Astrocyte (in vitro differentiated cells and primary cell): ENCODE data around the gene KRTAP1-1. TPM values are rescaled to one million over a fixed set of nuclear protein-coding genes. Genes with fewer than 3 reads are reported as not detected.
"Not testable (repeated sequence)": the region's sequence is repeated elsewhere in the genome, so short reads cannot be mapped to it uniquely, and the experiment has no call there.

ENCODE experiments used
- DNase-seq: peaks from one replicate; pipeline ENCODE4 v3.0.0-alpha.2; 2010; ENCODE audit warnings: low read depth
- FAIRE-seq: peaks from 2 replicates; lab custom pipeline; 2011; peaks lifted over from hg19 to GRCh38; lab: Jason Lieb, UNC
- H2AFZ ChIP-seq: 2 replicates; pipeline ENCODE4 v1.6.0; 2012; ENCODE audit warnings: low read depth, low read length, inconsistent platforms
- H3K27ac ChIP-seq: 2 replicates; pipeline ENCODE4 v1.5.1; 2011; ENCODE audit warnings: low read depth, low read length, inconsistent platforms
- H3K27me3 ChIP-seq: 2 replicates; pipeline ENCODE4 v1.6.0; 2011; ENCODE audit warnings: low read length, inconsistent platforms; ENCODE audit not compliant: insufficient read depth
- H3K36me3 ChIP-seq: 2 replicates; pipeline ENCODE4 v1.5.1; 2011; ENCODE audit warnings: low read length, inconsistent platforms; ENCODE audit not compliant: insufficient read depth
- H3K4me1 ChIP-seq: 2 replicates; pipeline ENCODE4 v1.5.1; 2011; ENCODE audit warnings: low read length, inconsistent platforms; ENCODE audit not compliant: insufficient read depth
- H3K4me2 ChIP-seq: 2 replicates; pipeline ENCODE4 v1.6.0; 2012; ENCODE audit warnings: low read length, inconsistent platforms
- H3K4me3 ChIP-seq: 2 replicates; pipeline ENCODE4 v1.5.1; 2011; ENCODE audit warnings: low read depth, mild to moderate bottlenecking, low read length, inconsistent platforms; ENCODE audit not compliant: insufficient read depth
- H3K79me2 ChIP-seq: 2 replicates; pipeline ENCODE4 v1.6.0; 2012; ENCODE audit warnings: mild to moderate bottlenecking, low read length, inconsistent platforms; ENCODE audit not compliant: insufficient read depth
- H3K9ac ChIP-seq: 2 replicates; pipeline ENCODE4 v1.6.0; 2012; ENCODE audit warnings: mild to moderate bottlenecking, low read length, inconsistent platforms
- H3K9me3 ChIP-seq: 2 replicates; pipeline ENCODE4 v1.5.1; 2012; ENCODE audit warnings: low read depth, mild to moderate bottlenecking, low read length, inconsistent platforms; ENCODE audit not compliant: insufficient read depth
- H4K20me1 ChIP-seq: 2 replicates; pipeline ENCODE4 v1.6.0; 2012; ENCODE audit warnings: low read length, inconsistent platforms; ENCODE audit not compliant: insufficient read depth
- H3K27ac Mint-ChIP-seq: one replicate; pipeline ENCODE4 v1.8.0; 2021; ENCODE audit warnings: mild to moderate bottlenecking, mixed read lengths; ENCODE audit not compliant: unreplicated experiment
- H3K27me3 Mint-ChIP-seq: one replicate; pipeline ENCODE4 v1.8.0; 2021; ENCODE audit warnings: low read depth, mixed read lengths; ENCODE audit not compliant: unreplicated experiment
- H3K36me3 Mint-ChIP-seq: one replicate; pipeline ENCODE4 v1.8.0; 2021; ENCODE audit warnings: low read depth, mixed read lengths; ENCODE audit not compliant: unreplicated experiment
- H3K4me1 Mint-ChIP-seq: one replicate; pipeline ENCODE4 v1.8.0; 2021; ENCODE audit warnings: low read depth, mixed read lengths; ENCODE audit not compliant: unreplicated experiment
- H3K4me3 Mint-ChIP-seq: one replicate; pipeline ENCODE4 v1.8.0; 2021; ENCODE audit warnings: mild to moderate bottlenecking, moderate library complexity, mixed read lengths; ENCODE audit not compliant: unreplicated experiment
- H3K9me3 Mint-ChIP-seq: one replicate; pipeline ENCODE4 v1.8.0; 2021; ENCODE audit warnings: mild to moderate bottlenecking, mixed read lengths; ENCODE audit not compliant: unreplicated experiment
- EZH2 ChIP-seq: IDR thresholded peaks from 2 replicates; pipeline ENCODE4 v1.6.1; 2012; ENCODE audit warnings: mild to moderate bottlenecking, low read length, inconsistent platforms; ENCODE audit not compliant: insufficient read depth
- total RNA-seq: library from RNA; stranded (reverse); gene quantifications from 2 replicates; pipeline ENCODE4 v1.2.1, GENCODE V29; 2021
- TF ChIP-seq, protein P1 (sequence below): IDR thresholded peaks from 2 replicates; pipeline ENCODE4 v1.5.1; 2011; ENCODE audit warnings: low read depth, mild to moderate bottlenecking, inconsistent platforms, low read length, moderate library complexity; ENCODE audit not compliant: insufficient read depth

KRTAP1-1 gene
- total RNA-seq, 1 donor from 2014 or later, result not detected

DNA sequence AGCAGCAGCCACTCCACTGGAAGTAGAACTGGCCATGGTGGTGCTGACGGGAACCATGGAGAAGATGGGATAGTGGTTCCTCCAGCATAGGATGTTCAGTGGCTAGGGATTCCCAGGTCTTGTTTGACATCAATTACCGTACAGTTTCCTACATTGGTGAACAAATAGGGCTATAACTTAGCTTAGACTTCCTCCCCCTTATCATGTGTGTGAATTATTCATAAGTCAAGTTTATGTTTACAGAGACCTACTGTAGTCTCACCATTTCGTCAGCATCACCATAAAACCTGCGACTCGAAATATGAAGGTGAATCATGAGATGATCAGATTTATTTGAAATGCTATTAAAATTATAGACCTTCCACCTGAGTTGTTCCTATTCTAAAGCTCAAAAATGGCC lies 17.5 kb upstream of the KRTAP1-1 start:
- Mint-ChIP-seq H3K36me3 (no peaks in the 10 kb centered on the region), H3K27ac (peak overlapping the region; percentile 98), H3K4me3 (no peak overlapping the region), H3K9me3 (peaks cover 2% of the 10 kb centered on the region), H3K27me3 (no peaks in the 10 kb centered on the region), H3K4me1 (peaks cover 42% of the 10 kb centered on the region)
- no peaks in the 10 kb centered on the region for H3K36me3 ChIP-seq
- peak overlapping the region; percentile 33 for H2AFZ ChIP-seq
- H3K4me3 ChIP-seq, result no peak overlapping the region
- H3K9me3 ChIP-seq, result no peaks in the 10 kb centered on the region
- no peaks in the 10 kb centered on the region for H3K79me2 ChIP-seq
- no peaks in the 10 kb centered on the region for H4K20me1 ChIP-seq
- peak; percentile 19 for DNase-seq
- peaks cover 44% of the 10 kb centered on the region for H3K4me1 ChIP-seq
- H3K4me2 ChIP-seq, result peak overlapping the region; percentile 62
- peak overlapping the region; percentile 94 for H3K27ac ChIP-seq
- peak overlapping the region; percentile 43 for H3K9ac ChIP-seq
- TF ChIP-seq, protein P1, sequence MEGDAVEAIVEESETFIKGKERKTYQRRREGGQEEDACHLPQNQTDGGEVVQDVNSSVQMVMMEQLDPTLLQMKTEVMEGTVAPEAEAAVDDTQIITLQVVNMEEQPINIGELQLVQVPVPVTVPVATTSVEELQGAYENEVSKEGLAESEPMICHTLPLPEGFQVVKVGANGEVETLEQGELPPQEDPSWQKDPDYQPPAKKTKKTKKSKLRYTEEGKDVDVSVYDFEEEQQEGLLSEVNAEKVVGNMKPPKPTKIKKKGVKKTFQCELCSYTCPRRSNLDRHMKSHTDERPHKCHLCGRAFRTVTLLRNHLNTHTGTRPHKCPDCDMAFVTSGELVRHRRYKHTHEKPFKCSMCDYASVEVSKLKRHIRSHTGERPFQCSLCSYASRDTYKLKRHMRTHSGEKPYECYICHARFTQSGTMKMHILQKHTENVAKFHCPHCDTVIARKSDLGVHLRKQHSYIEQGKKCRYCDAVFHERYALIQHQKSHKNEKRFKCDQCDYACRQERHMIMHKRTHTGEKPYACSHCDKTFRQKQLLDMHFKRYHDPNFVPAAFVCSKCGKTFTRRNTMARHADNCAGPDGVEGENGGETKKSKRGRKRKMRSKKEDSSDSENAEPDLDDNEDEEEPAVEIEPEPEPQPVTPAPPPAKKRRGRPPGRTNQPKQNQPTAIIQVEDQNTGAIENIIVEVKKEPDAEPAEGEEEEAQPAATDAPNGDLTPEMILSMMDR, result no peak
- no peak for TF ChIP-seq EZH2
- H3K27me3 ChIP-seq, result no peaks in the 10 kb centered on the region
- FAIRE-seq, result no peak

DNA sequence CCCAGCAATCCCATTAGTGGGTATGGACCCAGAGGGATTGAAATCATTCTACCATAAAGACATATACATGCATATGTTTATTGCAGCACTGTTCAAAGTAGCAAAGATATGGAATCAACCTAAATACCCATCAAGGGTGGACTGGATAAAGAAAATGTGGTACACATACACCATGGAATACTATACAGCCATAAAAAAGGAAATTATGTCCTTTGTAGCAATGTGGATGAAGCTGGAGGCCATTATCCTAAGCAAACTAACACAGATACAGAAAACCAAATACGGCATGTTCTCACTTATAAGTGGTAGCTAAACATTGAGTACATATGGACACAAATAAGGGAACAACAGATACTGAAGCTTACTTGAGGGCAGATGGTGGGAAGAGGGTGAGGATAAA lies 16.3 kb upstream of the KRTAP1-1 start:
- H3K4me1 Mint-ChIP-seq, result peaks cover 42% of the 10 kb centered on the region
- H3K27me3 Mint-ChIP-seq, result no peaks in the 10 kb centered on the region
- Histone ChIP-seq H3K9me3 (no peaks in the 10 kb centered on the region), H3K4me1 (peaks cover 34% of the 10 kb centered on the region), H3K36me3 (no peaks in the 10 kb centered on the region), H4K20me1 (no peaks in the 10 kb centered on the region), H3K4me3 (no peak overlapping the region), H2AFZ (no peak overlapping the region), H3K4me2 (no peak overlapping the region), H3K9ac (no peak overlapping the region), H3K27me3 (no peaks in the 10 kb centered on the region), H3K79me2 (no peaks in the 10 kb centered on the region), H3K27ac (no peak overlapping the region)
- H3K9me3 Mint-ChIP-seq, result peaks cover 2% of the 10 kb centered on the region
- no peak overlapping the region for H3K27ac Mint-ChIP-seq
- DNase-seq (no peak), FAIRE-seq (no peak)
- H3K36me3 Mint-ChIP-seq, result no peaks in the 10 kb centered on the region
- no peak for TF ChIP-seq EZH2
- TF ChIP-seq, protein P1, result no peak
- no peak overlapping the region for H3K4me3 Mint-ChIP-seq

DNA sequence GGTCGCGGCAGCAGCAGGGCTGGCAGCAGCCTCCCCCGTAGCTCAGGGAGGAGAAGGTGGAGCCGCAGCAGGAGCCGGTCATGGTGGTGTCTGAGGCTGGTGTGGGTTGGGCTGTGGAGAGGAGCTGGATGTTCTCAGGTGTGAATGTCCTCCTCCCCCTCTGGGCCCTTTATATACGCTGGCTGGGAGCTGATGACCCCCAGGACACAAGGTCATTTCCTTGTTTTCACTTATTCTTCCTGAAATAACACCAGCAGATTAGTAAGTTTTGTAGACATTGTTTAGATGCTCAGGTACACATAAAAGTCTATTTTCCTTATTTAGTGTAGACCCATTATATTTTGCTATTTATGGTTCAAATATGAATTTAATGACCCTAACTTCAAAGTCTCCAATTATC lies 13.9 kb upstream of the KRTAP1-1 start, which contains the start of gene KRTAP2-2:
Gene KRTAP2-2, minus strand, starts transcription at position 101 of the 400 bp plus-strand sequence. Its CDS starts 19 bp downstream, at position 82.
- not testable (repeated sequence) for H3K27me3 Mint-ChIP-seq, H3K27me3 ChIP-seq, H3K79me2 ChIP-seq, H3K4me3 Mint-ChIP-seq, H3K9me3 Mint-ChIP-seq, H2AFZ ChIP-seq, H3K36me3 Mint-ChIP-seq, DNase-seq, H3K36me3 ChIP-seq, H4K20me1 ChIP-seq, H3K9ac ChIP-seq, H3K27ac ChIP-seq, H3K9me3 ChIP-seq, H3K4me3 ChIP-seq, H3K4me2 ChIP-seq, H3K27ac Mint-ChIP-seq, FAIRE-seq
- peaks cover 16% of the 10 kb centered on the region for H3K4me1 ChIP-seq
- H3K4me1 Mint-ChIP-seq, result peaks cover 21% of the 10 kb centered on the region

DNA sequence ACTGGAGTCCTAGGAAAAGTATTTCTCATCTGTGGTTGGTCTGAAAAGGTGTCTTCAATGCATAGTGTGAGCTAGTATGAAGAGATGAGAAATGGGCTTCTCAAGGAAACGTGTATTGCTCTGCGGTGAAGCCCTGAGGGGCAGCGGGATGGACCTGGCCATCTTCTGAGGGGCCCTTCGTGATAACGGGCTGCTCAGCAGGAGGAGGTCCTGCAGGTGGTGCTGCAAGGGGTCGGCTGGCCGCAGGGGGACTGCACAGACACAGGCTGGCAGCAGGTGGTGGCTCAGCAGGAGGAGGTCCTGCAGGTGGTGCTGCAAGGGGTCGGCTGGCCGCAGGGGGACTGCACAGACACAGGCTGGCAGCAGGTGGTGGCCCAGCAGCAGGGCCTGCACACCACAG lies 13.3 kb upstream of the KRTAP1-1 start:
- H2AFZ ChIP-seq, H4K20me1 ChIP-seq, H3K27me3 Mint-ChIP-seq, H3K36me3 Mint-ChIP-seq, H3K27me3 ChIP-seq, H3K4me2 ChIP-seq, H3K9me3 Mint-ChIP-seq, H3K9ac ChIP-seq, DNase-seq, H3K27ac Mint-ChIP-seq, H3K36me3 ChIP-seq, FAIRE-seq, H3K9me3 ChIP-seq, H3K4me3 ChIP-seq, H3K79me2 ChIP-seq, H3K4me3 Mint-ChIP-seq, H3K27ac ChIP-seq: not testable (repeated sequence)
- peaks cover 20% of the 10 kb centered on the region for H3K4me1 Mint-ChIP-seq
- peaks cover 12% of the 10 kb centered on the region for H3K4me1 ChIP-seq
